GM19468 (cell line): Measurements from ENCODE around the gene MAPK11.

Experiments used
- ATAC-seq: cut with Tn5 transposase; IDR thresholded peaks from one replicate; pipeline ENCODE4 v1.9.1; 2021; ENCODE audit warnings: mild to moderate bottlenecking, moderate library complexity, moderate number of reproducible peaks; ENCODE audit not compliant: unreplicated experiment; ENCODE audit errors: extremely low read depth

The MAPK11 gene

GRCh38 chr22:50308986-50309600 lies 38.9 kb upstream of the MAPK11 start:
- ATAC-seq, result no peak

- no peak for ATAC-seq
These were observed 38.4 kb upstream of the MAPK11 start for GRCh38 chr22:50308597-50308935.

GRCh38 chr22:50307890-50308596 lies 37.9 kb upstream of the MAPK11 start:
- no peak for ATAC-seq

- no peak for ATAC-seq
These were observed 36.9 kb upstream of the MAPK11 start, which contains the start of gene PLXNB2 for GRCh38 chr22:50306753-50307749. PLXNB2 (minus strand) TSS chr22:50307646; CDS start chr22:50290584, 17,062 bp downstream.

GRCh38 chr22:50305923-50306566 lies 35.9 kb upstream of the MAPK11 start:
- no peak for ATAC-seq

DNA sequence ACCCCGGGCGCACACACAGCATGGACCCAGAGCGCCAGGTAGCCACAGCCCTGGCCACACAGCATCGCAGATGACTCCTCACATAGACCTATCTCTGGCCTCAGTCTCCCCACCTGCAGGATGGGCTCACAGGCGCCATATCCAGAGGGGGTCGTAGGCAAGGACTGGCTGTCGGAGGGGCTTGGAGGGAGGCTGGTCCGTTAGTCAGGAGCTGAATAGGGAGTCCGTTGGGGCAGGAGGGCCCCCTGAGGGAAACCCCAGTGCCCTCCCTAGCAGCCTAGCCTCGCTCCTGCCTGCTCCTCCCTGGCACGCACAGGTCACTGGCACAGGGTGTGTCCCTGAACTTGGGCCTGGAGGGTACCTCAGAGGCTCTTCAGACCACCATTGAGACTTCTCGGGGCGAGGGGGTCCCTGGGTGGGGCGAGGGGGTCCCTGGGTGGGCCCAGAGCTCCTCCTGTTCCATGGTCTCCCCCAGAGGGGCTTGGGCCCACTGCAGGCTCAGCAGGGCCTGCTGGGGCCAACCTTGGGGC lies 35.3 kb upstream of the MAPK11 start:
- ATAC-seq, result no peak

DNA sequence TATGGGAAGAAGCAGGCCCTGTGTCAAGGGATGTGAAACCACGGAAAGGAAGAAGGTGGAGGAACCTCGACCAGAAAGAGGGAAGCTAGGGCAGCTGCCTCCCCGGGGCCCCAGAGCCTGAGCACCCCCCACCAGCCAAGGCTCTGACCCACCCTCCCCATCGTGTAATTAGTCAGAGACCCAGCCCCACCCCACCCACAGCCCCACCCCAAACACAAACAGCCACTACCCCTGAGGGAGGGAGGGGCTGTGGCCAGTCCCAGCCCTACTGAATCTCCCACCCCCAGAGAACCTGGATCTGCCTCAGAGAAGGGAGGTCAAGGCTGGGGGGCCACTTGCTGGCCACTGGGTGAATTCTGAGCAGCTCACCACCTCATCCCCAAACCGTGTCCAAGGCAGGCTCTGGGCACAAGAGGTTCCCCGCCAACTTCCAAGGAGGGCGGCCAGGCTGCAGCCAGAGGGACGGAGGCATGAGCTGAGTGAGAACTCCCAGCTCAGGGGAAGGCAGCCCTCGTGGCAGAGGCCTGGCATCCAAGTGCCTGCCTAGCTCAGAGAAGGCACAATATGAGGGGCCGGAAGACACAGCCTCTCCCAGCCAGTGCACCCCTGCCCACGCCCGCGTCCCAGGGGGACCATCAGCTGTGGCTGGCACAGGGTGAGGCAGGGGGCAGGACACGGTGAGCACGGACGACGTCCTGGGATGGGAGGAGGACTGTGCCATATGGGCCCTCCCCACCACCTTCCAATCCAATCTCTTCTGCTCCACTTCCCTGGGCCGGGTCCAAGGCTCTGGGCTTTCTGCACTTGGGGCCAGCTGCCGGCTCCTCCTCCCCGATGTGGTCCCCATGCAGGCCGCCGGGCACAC lies 34.6 kb upstream of the MAPK11 start:
- ATAC-seq, result no peak

- no peak for ATAC-seq
These were observed 33.8 kb upstream of the MAPK11 start for GRCh38 chr22:50303848-50304527.

DNA sequence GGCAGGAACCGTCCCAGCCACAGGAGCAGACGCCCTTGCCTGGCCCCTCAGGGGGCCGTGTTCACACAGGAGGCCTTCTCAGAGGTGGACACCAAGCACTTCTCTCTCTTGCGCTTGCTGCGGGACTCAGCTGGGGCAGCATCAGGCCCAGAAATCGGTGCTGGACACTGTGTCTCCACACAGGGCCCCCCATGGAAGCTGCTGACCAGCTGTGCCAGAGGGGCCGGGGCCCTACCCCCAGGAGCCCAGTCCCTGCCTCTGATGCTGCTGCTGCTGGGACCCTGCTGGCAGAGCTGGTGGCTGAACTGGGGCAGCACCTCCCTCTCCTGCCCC lies 33.3 kb upstream of the MAPK11 start:
- ATAC-seq, result no peak

DNA sequence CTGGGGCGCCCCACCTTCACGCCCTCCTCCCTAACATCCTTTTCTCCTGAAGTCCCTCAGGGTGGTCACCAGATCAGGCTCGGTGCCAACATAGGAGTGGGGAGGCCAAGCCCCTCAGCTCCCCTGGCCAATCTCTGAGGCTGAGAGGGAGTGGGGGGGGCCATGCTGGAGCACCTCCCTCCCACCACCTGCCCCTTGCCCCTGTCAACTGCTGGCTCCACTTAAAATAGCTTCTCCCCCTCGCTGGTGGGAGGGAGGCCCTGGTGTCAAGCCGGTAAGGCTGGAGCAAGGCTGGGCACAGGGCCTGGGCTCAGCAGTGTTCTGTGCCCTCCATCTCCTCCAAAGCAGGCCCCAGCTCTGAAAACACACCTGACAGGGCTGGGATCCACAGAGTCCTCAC lies 32.4 kb upstream of the MAPK11 start:
- no peak for ATAC-seq

GRCh38 chr22:50302041-50302541 lies 31.9 kb upstream of the MAPK11 start:
- no peak for ATAC-seq

DNA sequence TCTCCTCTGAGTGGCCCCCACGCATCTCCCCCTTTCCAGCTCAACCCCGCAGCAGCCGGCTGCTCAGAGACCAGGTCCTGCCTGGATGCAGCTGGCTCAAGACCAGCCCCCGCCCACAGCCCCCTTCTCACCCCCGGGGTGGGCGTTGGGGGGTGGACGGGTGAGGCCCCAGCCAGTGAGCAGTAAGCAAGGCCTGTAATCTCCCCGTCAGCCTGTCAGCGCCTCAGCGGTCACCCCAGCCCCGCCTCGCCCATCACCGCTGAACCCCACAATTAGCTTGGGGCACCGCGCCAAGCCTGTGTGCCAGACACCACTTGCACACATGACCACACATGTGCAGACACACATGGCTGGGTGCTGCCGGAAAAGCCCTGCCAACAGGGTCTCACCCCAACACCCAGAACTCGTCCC lies 31.4 kb upstream of the MAPK11 start:
- ATAC-seq, result no peak

- ATAC-seq, result no peak
These were observed 30.6 kb upstream of the MAPK11 start for GRCh38 chr22:50300620-50301257.

GRCh38 chr22:50299785-50300619 lies 29.8 kb upstream of the MAPK11 start:
- no peak for ATAC-seq

DNA sequence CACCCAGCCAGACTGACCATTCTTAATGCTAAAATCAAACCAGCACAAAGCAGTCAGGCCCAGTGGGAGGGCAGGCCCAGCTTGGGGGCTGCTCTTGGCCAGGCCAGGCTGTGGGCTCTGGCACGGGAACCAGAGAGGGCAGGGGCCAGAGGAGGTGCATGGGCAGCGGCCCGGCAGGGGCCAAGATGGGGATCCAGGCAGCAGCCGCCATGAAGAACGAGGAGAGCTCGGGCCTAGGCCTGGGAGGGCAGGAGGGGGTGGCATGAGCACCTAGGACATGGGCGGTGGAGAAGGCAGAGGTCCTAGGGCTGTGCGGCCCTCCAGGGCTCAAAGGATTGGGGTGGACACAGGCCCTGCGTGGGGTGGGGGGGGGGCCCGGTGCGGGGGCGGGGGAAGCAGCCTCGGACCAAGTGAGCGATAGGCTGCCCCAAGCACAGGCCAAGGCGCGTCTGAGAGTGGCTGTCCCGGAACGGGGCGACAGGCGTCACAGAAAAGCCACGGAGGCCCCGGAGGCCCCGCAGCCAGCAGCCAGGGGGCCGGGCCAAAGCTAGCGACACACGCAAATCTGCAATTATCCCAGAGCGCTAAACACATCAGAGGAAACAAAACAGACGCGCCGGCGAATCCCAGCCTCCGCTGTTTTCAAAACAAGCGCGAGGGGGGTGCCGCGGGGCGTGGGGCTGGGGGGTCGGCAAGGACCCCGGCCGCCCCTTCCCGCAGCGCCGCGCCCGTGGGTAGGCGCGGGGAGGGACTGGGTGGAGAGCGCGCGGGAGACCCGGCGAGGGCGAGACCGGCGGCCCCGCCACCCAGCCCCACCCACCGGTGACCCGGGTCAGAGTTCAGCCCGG lies 29.0 kb upstream of the MAPK11 start:
- no peak for ATAC-seq

- ATAC-seq, result no peak
These were observed 28.1 kb upstream of the MAPK11 start for GRCh38 chr22:50298266-50298637.
